Liver (tissue), 9 donors: Measurements from ENCODE around the gene C10orf53. TPM values are rescaled to one million over a fixed set of nuclear protein-coding genes. Genes with fewer than 3 reads are reported as not detected.

Experiments used
- DNase-seq: peaks from one replicate; pipeline ENCODE4 v3.0.0-alpha.2; 2017; ENCODE audit warnings: low spot score
- H3K27ac ChIP-seq, 2 donors: one replicate each; pipeline ENCODE4 v1.7.0; 2013; ENCODE audit warnings: inconsistent platforms in 2 of 2, low read length in 2 of 2, control low read depth in 1 of 2, low read depth in 1 of 2, mild to moderate bottlenecking in 1 of 2
- H3K27me3 ChIP-seq, 4 donors: one replicate each; pipeline versions ENCODE4 v1.6.1 to v1.7.0; 2013; ENCODE audit warnings: low read length in 3 of 4, inconsistent platforms in 1 of 4, mild to moderate bottlenecking in 1 of 4, moderate library complexity in 1 of 4; ENCODE audit not compliant: control insufficient read depth in 4 of 4, insufficient read depth in 4 of 4
- H3K36me3 ChIP-seq, 4 donors: one replicate each; pipeline versions ENCODE4 v1.6.1 to v1.7.0; 2013; ENCODE audit warnings: low read length in 3 of 4, mild to moderate bottlenecking in 3 of 4, low read depth in 1 of 4, moderate library complexity in 1 of 4; ENCODE audit not compliant: control insufficient read depth in 4 of 4, insufficient read depth in 3 of 4
- H3K4me1 ChIP-seq, 4 donors: one replicate each; pipeline versions ENCODE4 v1.6.1 to v1.7.0; 2013; ENCODE audit warnings: low read length in 3 of 4, mild to moderate bottlenecking in 3 of 4, moderate library complexity in 1 of 4; ENCODE audit not compliant: control insufficient read depth in 4 of 4, insufficient read depth in 4 of 4
- H3K4me3 ChIP-seq, 3 donors: one replicate each; pipeline versions ENCODE4 v1.6.1 to v1.7.0; 2013; ENCODE audit warnings: low read length in 3 of 3, control low read depth in 1 of 3, low read depth in 1 of 3, mild to moderate bottlenecking in 1 of 3
- H3K9ac ChIP-seq, 2 donors: one replicate each; pipeline ENCODE4 v1.7.0; 2013; ENCODE audit warnings: low read length in 2 of 2, mild to moderate bottlenecking in 2 of 2, moderate library complexity in 2 of 2, control low read depth in 1 of 2, low read depth in 1 of 2
- H3K9me3 ChIP-seq, 4 donors: one replicate each; pipeline versions ENCODE4 v1.6.1 to v1.7.0; 2013; ENCODE audit warnings: low read length in 3 of 4; ENCODE audit not compliant: control insufficient read depth in 4 of 4
- CTCF ChIP-seq: fragments of 150-350 bp; IDR thresholded peaks from 2 replicates; pipeline ENCODE4 v1.5.1; 2017; ENCODE audit warnings: improper control_type of control experiment, low read depth, low read length; ENCODE audit not compliant: missing input control
- EGR1 ChIP-seq, 2 donors: IDR thresholded peaks; 2 replicates each; pipeline ENCODE4 v1.6.1; 2016 to 2018; ENCODE audit warnings: antibody characterized with exemption in 2 of 2, low read depth in 2 of 2
- FOXA1 ChIP-seq: IDR thresholded peaks from 2 replicates; pipeline ENCODE4 v1.6.1; 2016; ENCODE audit warnings: antibody characterized with exemption
- FOXA2 ChIP-seq: IDR thresholded peaks from 2 replicates; pipeline ENCODE4 v1.6.1; 2016; ENCODE audit warnings: antibody characterized with exemption
- GABPA ChIP-seq, 2 donors: IDR thresholded peaks in 1 of 2; conservative IDR thresholded peaks in 1 of 2; 2 replicates each; pipeline ENCODE4 v1.6.1; 2016; ENCODE audit warnings: antibody characterized with exemption in 2 of 2, mild to moderate bottlenecking in 1 of 2, moderate library complexity in 1 of 2
- HNF4A ChIP-seq, 2 donors: conservative IDR thresholded peaks; 2 replicates each; pipeline ENCODE4 v1.6.1; 2016; ENCODE audit warnings: antibody characterized with exemption in 2 of 2, mild to moderate bottlenecking in 2 of 2
- HNF4G ChIP-seq: IDR thresholded peaks from 2 replicates; pipeline ENCODE4 v1.6.1; 2016; ENCODE audit warnings: antibody characterized with exemption
- MAX ChIP-seq: IDR thresholded peaks from 2 replicates; pipeline ENCODE4 v1.6.1; 2016; ENCODE audit warnings: antibody characterized with exemption
- NR2F2 ChIP-seq: IDR thresholded peaks from 2 replicates; pipeline ENCODE4 v1.6.1; 2016; ENCODE audit warnings: antibody characterized with exemption
- RXRA ChIP-seq, 2 donors: IDR thresholded peaks; 2 replicates each; pipeline ENCODE4 v1.6.1; 2017 to 2018; ENCODE audit warnings: antibody characterized with exemption in 2 of 2, mild to moderate bottlenecking in 1 of 2
- SP1 ChIP-seq: IDR thresholded peaks from 2 replicates; pipeline ENCODE4 v1.6.1; 2018; ENCODE audit warnings: antibody characterized with exemption, mild to moderate bottlenecking
- YY1 ChIP-seq: IDR thresholded peaks from 2 replicates; pipeline ENCODE4 v1.6.1; 2016; ENCODE audit warnings: antibody characterized with exemption, mild to moderate bottlenecking
- ZBTB33 ChIP-seq: IDR thresholded peaks from 2 replicates; pipeline ENCODE4 v1.6.1; 2016; ENCODE audit warnings: antibody characterized with exemption
- whole genome bisulfite sequencing: extraction: QIAGEN DNeasy Blood & Tissue Kit; methylation state at CpG from one replicate; pipeline ENCODE4 v1.1.7; 2013; 5-methylcytosine and 5-hydroxymethylcytosine counted together
- polyA plus RNA-seq, 2 donors: library from polyadenylated mRNA; stranded (reverse) in 1 of 2; unstranded in 1 of 2; fragments of 200-250 nt in 1 of 2; fragments of >200 nt in 1 of 2; fragmentation: Nextera tagmentation in 1 of 2; extraction: Ambion mirVana in 1 of 2; gene quantifications; one replicate each; pipeline versions ENCODE4 v1.2.1 to v1.2.3, GENCODE V29; 2013 to 2015
- total RNA-seq, 2 donors: library from RNA; depleted of rRNA; stranded (reverse); fragments of >200 nt; gene quantifications; one replicate each; pipeline ENCODE4 v1.2.3, GENCODE V29; 2014
- TF ChIP-seq, protein P1 (sequence below): IDR thresholded peaks from 2 replicates; pipeline ENCODE4 v1.6.1; 2016; ENCODE audit warnings: antibody characterized with exemption, mild to moderate bottlenecking
- TF ChIP-seq, protein P2 (sequence below): IDR thresholded peaks from 2 replicates; pipeline ENCODE4 v1.6.1; 2016; ENCODE audit warnings: antibody characterized with exemption
- donor health status: healthy.
- donor health status: healthy.
- donor health status: healthy.
- donor health status: healthy.
- donor health status: healthy.

The C10orf53 gene
- total and polyA plus RNA-seq, 4 donors: not detected

- H3K36me3 ChIP-seq: peaks cover 9 to 63% (median 31%) of the 10 kb centered on the region in 4 donors
- no peak for TF ChIP-seq FOXA1
- TF ChIP-seq, protein P1, sequence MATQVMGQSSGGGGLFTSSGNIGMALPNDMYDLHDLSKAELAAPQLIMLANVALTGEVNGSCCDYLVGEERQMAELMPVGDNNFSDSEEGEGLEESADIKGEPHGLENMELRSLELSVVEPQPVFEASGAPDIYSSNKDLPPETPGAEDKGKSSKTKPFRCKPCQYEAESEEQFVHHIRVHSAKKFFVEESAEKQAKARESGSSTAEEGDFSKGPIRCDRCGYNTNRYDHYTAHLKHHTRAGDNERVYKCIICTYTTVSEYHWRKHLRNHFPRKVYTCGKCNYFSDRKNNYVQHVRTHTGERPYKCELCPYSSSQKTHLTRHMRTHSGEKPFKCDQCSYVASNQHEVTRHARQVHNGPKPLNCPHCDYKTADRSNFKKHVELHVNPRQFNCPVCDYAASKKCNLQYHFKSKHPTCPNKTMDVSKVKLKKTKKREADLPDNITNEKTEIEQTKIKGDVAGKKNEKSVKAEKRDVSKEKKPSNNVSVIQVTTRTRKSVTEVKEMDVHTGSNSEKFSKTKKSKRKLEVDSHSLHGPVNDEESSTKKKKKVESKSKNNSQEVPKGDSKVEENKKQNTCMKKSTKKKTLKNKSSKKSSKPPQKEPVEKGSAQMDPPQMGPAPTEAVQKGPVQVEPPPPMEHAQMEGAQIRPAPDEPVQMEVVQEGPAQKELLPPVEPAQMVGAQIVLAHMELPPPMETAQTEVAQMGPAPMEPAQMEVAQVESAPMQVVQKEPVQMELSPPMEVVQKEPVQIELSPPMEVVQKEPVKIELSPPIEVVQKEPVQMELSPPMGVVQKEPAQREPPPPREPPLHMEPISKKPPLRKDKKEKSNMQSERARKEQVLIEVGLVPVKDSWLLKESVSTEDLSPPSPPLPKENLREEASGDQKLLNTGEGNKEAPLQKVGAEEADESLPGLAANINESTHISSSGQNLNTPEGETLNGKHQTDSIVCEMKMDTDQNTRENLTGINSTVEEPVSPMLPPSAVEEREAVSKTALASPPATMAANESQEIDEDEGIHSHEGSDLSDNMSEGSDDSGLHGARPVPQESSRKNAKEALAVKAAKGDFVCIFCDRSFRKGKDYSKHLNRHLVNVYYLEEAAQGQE: no peak
- no peak for TF ChIP-seq EGR1 (IDR thresholded peaks at IDR 0.05; ENCODE audit: low read depth in 2 of 2)
- no peak for TF ChIP-seq CTCF
- TF ChIP-seq RXRA (IDR thresholded peaks at IDR 0.05): no peak
- no peak for TF ChIP-seq SP1
- no peak for TF ChIP-seq ZBTB33
- TF ChIP-seq GABPA (IDR thresholded peaks at IDR 0.05 in 1 of 2, conservative IDR thresholded peaks at IDR 0.05 in 1 of 2): no peak
- no peak for TF ChIP-seq YY1
- TF ChIP-seq NR2F2: no peak
- no peak for TF ChIP-seq HNF4A (conservative IDR thresholded peaks at IDR 0.05)
- TF ChIP-seq FOXA2: no peak
- no peak for TF ChIP-seq MAX
- no peaks in the 10 kb centered on the region for H3K27me3 ChIP-seq
- WGBS: 94% methylated on average over 23 of the region's 23 CpGs
- H3K4me1 ChIP-seq: no peaks in the 10 kb centered on the region
- no peak overlapping the region for H3K9ac ChIP-seq
- no peak overlapping the region for H3K4me3 ChIP-seq
- no peak overlapping the region for H3K27ac ChIP-seq
- no peaks in the 10 kb centered on the region for H3K9me3 ChIP-seq
- DNase-seq: no peak
Measured at GRCh38 chr10:49735848-49736563, 56.6 kb downstream of the C10orf53 start.

DNA sequence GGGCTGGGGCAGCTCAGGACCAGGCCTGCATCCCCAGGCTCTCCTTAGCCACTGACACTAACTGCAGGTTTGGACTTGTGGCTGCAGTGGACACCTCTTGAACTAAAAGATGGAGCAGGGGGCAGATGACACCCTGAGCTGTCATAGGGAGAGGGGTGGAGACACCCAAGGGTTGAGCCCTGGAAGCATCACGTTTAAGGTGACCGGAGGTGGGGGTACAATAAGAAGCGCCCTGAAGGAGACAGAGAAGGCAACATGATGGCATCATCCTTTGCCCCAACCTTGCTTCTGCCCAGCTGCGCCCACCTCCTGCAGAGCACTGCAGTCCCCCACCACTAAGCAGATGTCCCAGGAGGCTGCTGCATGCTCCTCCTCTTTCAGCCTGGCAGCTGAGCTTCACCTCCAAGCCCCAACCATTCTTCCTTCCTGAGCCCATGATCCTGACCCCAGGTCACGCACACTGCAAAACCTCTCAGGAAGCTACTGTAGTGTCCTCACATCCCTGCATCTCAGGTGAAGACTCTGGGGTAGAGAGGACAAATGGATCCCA is 57.2 kb downstream of the C10orf53 start:
- no peaks in the 10 kb centered on the region for H3K27me3 ChIP-seq
- DNase-seq: no peak
- no peak for TF ChIP-seq ZBTB33
- no peak for TF ChIP-seq HNF4G
- no peak for TF ChIP-seq FOXA1
- TF ChIP-seq, protein P2, sequence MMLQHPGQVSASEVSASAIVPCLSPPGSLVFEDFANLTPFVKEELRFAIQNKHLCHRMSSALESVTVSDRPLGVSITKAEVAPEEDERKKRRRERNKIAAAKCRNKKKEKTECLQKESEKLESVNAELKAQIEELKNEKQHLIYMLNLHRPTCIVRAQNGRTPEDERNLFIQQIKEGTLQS: no peak
- TF ChIP-seq FOXA2: no peak

More for the DNA sequence above, 57.2 kb downstream of the C10orf53 start:
- no peak overlapping the region for H3K9ac ChIP-seq
- no peaks in the 10 kb centered on the region for H3K4me1 ChIP-seq
- whole genome bisulfite sequencing: 94% methylated on average over 5 of the region's 5 CpGs
- H3K9me3 ChIP-seq: no peaks in the 10 kb centered on the region
- no peak overlapping the region for H3K4me3 ChIP-seq
- peaks cover 9 to 69% (median 33%) of the 10 kb centered on the region in 4 donors for H3K36me3 ChIP-seq
- H3K27ac ChIP-seq: no peak overlapping the region
